ENCODE measurements around the gene ESPL1. TPM values are rescaled to one million over a fixed set of nuclear protein-coding genes. Genes with fewer than 3 reads are reported as not detected.

ESPL1 gene
- total and polyA plus RNA-seq, 3 donors from 2014 or later: 16.5 to 30.5 (median 24.5) TPM

DNA sequence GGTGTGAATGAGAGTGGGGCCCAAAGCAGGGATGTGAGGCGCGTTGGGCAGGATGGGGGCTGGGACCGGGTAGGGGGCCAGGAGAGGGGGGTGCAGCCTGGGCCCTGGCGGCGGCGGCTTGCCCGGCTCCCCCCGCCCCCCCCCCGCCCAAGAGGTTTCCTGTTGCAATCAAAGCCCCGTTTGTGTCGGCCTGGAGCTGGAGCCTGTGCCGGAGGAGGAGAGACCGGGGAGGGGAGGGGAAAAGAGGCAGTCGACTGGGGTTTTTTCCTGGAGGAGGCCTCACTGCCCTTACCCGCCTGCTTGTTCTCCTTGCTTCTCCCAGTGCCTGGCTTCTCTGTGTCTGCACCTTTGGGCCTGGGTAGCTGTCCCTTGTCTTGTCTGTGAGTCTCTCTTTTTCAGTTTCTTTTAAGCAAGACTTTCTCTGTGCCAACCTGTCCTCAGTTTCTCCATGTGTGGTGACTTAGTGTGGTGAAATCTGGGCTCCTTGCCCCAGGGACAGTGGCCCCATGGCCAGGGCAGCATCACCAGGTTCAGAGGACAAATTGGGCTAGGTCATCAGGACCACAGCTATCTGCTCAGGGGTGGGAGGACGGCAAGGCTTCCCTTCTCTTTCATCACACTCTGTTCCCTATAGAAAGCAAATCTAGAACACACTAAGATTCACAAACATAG, 44.6 kb upstream of the ESPL1 start:
- Histone ChIP-seq H3K27ac (no peak overlapping the region), H3K27me3 (no peaks in the 10 kb centered on the region), H3K9me3 (no peaks in the 10 kb centered on the region), H3K4me3 (no peak overlapping the region), H3K36me3 (ENCODE audit: low read depth, missing control alignments) (no peaks in the 10 kb centered on the region), H3K4me1 (peaks cover 12% of the 10 kb centered on the region)
- DNase-seq: no peak
- intact Hi-C loops (cut with DNase I; ENCODE audit: low total_unique reads): no loop called here
- no peak for TF ChIP-seq POLR2A (IDR thresholded peaks at IDR 0.05)
- TF ChIP-seq, protein P1, sequence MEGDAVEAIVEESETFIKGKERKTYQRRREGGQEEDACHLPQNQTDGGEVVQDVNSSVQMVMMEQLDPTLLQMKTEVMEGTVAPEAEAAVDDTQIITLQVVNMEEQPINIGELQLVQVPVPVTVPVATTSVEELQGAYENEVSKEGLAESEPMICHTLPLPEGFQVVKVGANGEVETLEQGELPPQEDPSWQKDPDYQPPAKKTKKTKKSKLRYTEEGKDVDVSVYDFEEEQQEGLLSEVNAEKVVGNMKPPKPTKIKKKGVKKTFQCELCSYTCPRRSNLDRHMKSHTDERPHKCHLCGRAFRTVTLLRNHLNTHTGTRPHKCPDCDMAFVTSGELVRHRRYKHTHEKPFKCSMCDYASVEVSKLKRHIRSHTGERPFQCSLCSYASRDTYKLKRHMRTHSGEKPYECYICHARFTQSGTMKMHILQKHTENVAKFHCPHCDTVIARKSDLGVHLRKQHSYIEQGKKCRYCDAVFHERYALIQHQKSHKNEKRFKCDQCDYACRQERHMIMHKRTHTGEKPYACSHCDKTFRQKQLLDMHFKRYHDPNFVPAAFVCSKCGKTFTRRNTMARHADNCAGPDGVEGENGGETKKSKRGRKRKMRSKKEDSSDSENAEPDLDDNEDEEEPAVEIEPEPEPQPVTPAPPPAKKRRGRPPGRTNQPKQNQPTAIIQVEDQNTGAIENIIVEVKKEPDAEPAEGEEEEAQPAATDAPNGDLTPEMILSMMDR (IDR thresholded peaks at IDR 0.05): no peak
- WGBS, 2 donors: 19 to 22% methylated on average over 16 of the region's 16 CpGs

DNA sequence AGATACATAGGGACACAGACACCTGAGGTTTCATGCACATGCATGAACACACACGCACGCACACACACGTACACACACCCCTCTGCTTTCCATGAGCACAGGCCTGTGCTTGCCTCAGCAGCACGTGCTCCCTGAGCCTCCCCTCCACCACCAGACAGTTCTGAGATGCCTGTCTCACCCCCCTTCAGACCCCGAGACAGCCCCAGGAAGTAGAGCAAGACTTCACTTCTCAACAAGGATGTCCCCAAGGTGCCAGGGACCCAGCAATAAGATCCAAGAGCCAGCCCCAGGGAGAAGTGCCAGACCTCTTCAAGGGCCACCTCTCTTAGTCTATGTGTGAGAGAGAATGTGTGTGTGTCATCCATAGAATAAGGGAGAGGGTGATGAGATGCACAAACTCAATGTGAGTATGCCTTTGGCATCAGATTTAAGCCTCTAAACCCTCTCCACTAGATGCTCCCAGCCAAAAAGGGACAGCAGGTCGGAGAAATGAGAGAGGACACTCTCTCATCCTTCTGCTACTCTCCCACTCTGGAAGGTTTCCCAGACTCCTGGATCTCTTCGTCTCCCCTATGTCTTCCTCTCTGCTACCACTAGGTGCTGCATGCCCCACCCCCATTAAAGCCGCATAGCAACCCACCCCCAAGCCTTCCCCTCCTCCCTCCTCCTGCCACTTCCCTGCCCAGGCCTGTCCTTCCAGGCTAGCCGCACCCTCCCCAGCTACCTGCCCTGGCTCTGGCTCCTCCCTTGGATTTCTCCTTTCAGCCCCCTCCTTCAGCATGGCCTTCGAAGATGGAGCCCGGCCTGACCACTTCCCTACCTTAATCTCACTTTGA, 43.8 kb upstream of the ESPL1 start:
- peaks cover 12% of the 10 kb centered on the region for H3K4me1 ChIP-seq
- no peaks in the 10 kb centered on the region for H3K9me3 ChIP-seq
- 77 to 78% methylated on average over 11 of the region's 11 CpGs for WGBS, 2 donors
- intact Hi-C loops (cut with DNase I; ENCODE audit: low total_unique reads): no loop called here
- H3K4me3 ChIP-seq: no peak overlapping the region
- H3K27ac ChIP-seq: no peak overlapping the region
- no peaks in the 10 kb centered on the region for H3K27me3 ChIP-seq
- no peaks in the 10 kb centered on the region for H3K36me3 ChIP-seq (ENCODE audit: low read depth, missing control alignments)
- no peak for DNase-seq
- TF ChIP-seq, protein P1 (IDR thresholded peaks at IDR 0.05): no peak
- TF ChIP-seq POLR2A (IDR thresholded peaks at IDR 0.05): no peak

DNA sequence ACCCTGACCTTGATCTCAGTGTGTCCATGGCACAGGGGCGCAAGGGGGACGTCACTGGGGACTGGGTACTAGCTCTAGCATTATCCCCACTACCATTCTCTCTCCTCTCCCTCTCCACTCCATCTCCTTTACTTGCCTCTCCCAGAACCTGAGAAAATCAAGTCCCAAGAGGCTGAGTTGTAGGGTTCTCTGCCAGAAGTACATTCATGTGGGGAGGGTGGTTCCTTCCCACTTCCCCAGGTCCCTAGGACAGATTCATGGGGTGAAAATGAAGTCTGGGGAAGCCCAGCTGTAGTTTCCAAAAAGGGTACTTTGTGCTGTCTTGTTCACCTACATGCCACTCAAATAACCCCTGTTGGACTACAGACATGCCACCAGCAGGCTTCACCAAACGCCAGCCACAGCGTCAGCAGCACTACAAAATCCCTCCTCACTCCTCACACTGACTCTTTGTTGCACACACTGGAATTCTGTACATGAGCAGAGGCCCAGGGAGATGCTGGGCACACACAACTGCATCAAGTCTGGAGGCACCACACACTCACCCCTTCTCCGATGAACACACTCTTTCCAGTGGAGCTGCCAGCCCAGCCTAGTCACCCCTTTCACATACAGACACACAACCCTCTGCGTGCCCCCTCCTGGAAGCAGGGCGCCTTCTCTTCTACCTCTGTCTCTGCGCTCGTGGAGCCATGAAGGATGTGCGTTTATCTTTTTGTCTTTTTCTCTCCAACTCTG, 43.0 kb upstream of the ESPL1 start:
- no peak for TF ChIP-seq POLR2A (IDR thresholded peaks at IDR 0.05)
- WGBS, 2 donors: 85% methylated on average over 10 of the region's 10 CpGs
- Histone ChIP-seq H3K9me3 (no peaks in the 10 kb centered on the region), H3K36me3 (ENCODE audit: low read depth, missing control alignments) (no peaks in the 10 kb centered on the region), H3K4me1 (peaks cover 12% of the 10 kb centered on the region), H3K27ac (no peak overlapping the region), H3K27me3 (no peaks in the 10 kb centered on the region), H3K4me3 (no peak overlapping the region)
- DNase-seq: no peak
- intact Hi-C loops (cut with DNase I; ENCODE audit: low total_unique reads): no loop called here

DNA sequence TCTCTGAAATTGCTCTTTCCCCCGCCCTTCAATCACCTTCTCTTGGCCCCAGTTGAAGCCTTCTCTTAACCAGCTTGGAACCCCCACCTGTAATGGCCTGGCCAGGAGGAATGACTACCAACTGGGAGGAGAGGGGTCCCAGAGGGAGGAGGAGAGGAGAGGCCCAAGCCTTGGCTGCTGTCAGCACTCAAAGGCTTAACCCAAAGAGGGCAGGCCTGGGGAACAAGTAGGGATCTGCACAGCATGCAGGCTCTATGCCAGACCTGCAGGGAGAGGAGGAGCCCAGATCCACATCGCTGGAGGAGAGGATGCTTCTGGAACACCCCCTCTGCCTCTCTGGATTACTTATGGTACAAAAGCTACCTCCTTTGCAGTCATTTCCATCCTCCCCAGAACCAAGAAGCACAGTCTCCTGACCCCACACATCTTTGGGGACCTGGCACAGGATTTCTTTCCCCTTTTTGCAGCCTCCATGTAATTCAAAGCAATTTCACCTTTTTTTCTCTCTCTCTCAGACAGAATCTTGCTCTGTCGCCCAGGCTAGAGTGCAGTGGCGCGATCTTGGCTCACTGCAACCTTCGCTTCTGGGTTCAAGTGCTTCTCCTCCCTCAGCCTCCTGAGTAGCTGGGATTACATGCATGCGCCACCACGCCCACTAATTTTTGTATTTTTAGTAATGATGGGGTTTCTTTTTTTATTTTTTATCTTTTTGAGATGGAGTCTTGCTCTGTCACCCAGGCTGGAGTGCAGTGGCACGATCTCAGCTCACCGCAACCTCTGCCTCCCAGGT, 42.3 kb upstream of the ESPL1 start:
- Histone ChIP-seq H3K27me3 (no peaks in the 10 kb centered on the region), H3K9me3 (no peaks in the 10 kb centered on the region), H3K36me3 (ENCODE audit: low read depth, missing control alignments) (no peaks in the 10 kb centered on the region), H3K4me1 (peaks cover 16% of the 10 kb centered on the region), H3K27ac (no peak overlapping the region), H3K4me3 (no peak overlapping the region)
- WGBS, 2 donors: 87 to 90% methylated on average over 10 of the region's 10 CpGs
- no peak for TF ChIP-seq POLR2A (IDR thresholded peaks at IDR 0.05)
- TF ChIP-seq, protein P1 (IDR thresholded peaks at IDR 0.05): no peak
- DNase-seq: no peak
- intact Hi-C loops (cut with DNase I; ENCODE audit: low total_unique reads): no loop called here
